Activated naive CD4-positive, alpha-beta T cell treated with anti-CD3 and anti-CD28 coated beads, Interleukin-2, amount 50 U/mL, for 24 hours (primary cell): ENCODE results near the gene POLD2.

Experiments
- H3K27ac Mint-ChIP-seq: one replicate; pipeline ENCODE4 v1.8.0; 2021; ENCODE audit warnings: mild to moderate bottlenecking, mixed read lengths
- H3K27me3 Mint-ChIP-seq: one replicate; pipeline ENCODE4 v1.8.0; 2021; ENCODE audit warnings: mixed read lengths
- H3K36me3 Mint-ChIP-seq: one replicate; pipeline ENCODE4 v1.8.0; 2021; ENCODE audit warnings: mixed read lengths
- H3K4me1 Mint-ChIP-seq: one replicate; pipeline ENCODE4 v1.8.0; 2021; ENCODE audit warnings: mixed read lengths
- H3K4me3 Mint-ChIP-seq: one replicate; pipeline ENCODE4 v1.8.0; 2021; ENCODE audit warnings: mild to moderate bottlenecking, mixed read lengths
- H3K9me3 Mint-ChIP-seq: one replicate; pipeline ENCODE4 v1.8.0; 2021; ENCODE audit warnings: mixed read lengths

POLD2 gene

DNA sequence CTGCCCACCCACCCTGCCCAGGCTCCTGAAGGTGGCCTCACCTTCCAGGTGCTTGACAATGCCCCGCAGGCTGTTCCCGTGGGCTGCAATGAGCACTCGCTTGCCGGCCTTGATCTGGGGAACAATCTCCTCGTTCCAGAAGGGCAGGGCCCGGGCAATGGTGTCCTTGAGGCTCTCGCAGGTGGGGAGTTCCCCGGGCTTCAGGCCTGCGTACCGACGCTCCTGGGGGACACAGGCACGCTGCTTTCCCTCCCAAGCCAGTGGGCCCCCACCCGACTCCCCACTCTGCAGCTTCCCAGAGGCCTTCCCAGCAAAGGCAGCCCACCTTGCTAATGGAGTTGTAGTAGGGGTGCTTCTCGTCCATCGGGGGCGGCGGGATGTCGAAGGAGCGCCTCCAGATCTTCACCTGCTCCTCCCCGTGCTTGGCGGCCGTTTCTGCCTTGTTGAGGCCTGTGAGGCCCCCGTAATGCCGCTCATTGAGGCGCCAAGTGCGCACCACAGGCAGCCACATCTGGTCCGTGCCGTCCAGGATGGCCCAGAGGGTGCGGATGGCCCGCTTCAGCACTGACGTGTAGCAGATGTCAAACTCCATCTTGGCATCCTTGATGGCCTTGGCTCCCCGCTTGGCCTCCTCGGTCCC lies 58.4 kb downstream of the POLD2 start:
- H3K9me3 Mint-ChIP-seq = no peaks in the 10 kb centered on the region
- H3K27me3 Mint-ChIP-seq = no peaks in the 10 kb centered on the region
- peaks cover 37% of the 10 kb centered on the region for H3K4me1 Mint-ChIP-seq
- no peaks in the 10 kb centered on the region for H3K36me3 Mint-ChIP-seq
- H3K4me3 Mint-ChIP-seq = no peak overlapping the region
- no peak overlapping the region for H3K27ac Mint-ChIP-seq
